H1 (cell line): Measurements from ENCODE around the gene AGER. TPM values are rescaled to one million over a fixed set of nuclear protein-coding genes. Genes with fewer than 3 reads are reported as not detected.

Source experiments
- CTCF ChIA-PET: fragments of 300-600 bp; sonication (Branson Sonifier 250); formaldehyde crosslinking; loops from one replicate; lab custom pipeline; 2021; ENCODE audit not compliant: partially characterized antibody; lab: Charles Lee
- POLR2A ChIA-PET: fragments of 300-600 bp; sonication (Branson Sonifier 250); formaldehyde crosslinking; loops from one replicate; lab custom pipeline; 2021; ENCODE audit warnings: inconsistent platforms; ENCODE audit not compliant: partially characterized antibody; lab: Charles Lee
- DNase-seq, 2 experiments: peaks; one replicate each; pipeline versions ENCODE4 v3.0.0 to v3.0.0-alpha.2; 2010 to 2022; ENCODE audit warnings: low spot score in 2 of 2, low read depth in 1 of 2, mixed read lengths in 1 of 2
- FAIRE-seq: peaks from 2 replicates; lab custom pipeline; 2011; peaks lifted over from hg19 to GRCh38; lab: Jason Lieb, UNC
- H2AFZ ChIP-seq: 2 replicates; pipeline ENCODE4 v1.8.1; 2012; ENCODE audit warnings: low read length, inconsistent platforms
- H2AK5ac ChIP-seq: 2 replicates; pipeline ENCODE4 v1.6.1; 2013; ENCODE audit warnings: low read depth, low read length
- H2BK120ac ChIP-seq: replicated peaks from 2 replicates; pipeline ENCODE3; 2013; ENCODE audit warnings: low read depth, low read length, inconsistent platforms
- H2BK12ac ChIP-seq: 2 replicates; pipeline ENCODE4 v1.6.1; 2013; ENCODE audit warnings: low read depth, low read length
- H2BK15ac ChIP-seq: 2 replicates; pipeline ENCODE4 v1.6.1; 2013; ENCODE audit warnings: low read length
- H2BK20ac ChIP-seq: 2 replicates; pipeline ENCODE4 v1.6.1; 2013; ENCODE audit warnings: low read length
- H2BK5ac ChIP-seq: 2 replicates; pipeline ENCODE4 v1.6.1; 2013; ENCODE audit warnings: low read depth, low read length
- H3K14ac ChIP-seq: 2 replicates; pipeline ENCODE4 v1.6.1; 2013; ENCODE audit warnings: inconsistent platforms; ENCODE audit not compliant: insufficient read length
- H3K18ac ChIP-seq: 2 replicates; pipeline ENCODE4 v1.6.1; 2013; ENCODE audit warnings: low read length; ENCODE audit errors: extremely low read depth
- H3K23ac ChIP-seq: 2 replicates; pipeline ENCODE4 v1.6.1; 2013; ENCODE audit warnings: inconsistent platforms; ENCODE audit not compliant: insufficient read length
- H3K23me2 ChIP-seq: 2 replicates; pipeline ENCODE4 v1.6.1; 2013; ENCODE audit warnings: low read depth, low read length
- H3K27ac ChIP-seq: 2 replicates; pipeline ENCODE4 v1.6.1; 2011; ENCODE audit warnings: low read depth, low read length, inconsistent platforms
- H3K27me3 ChIP-seq, 4 experiments: replicated peaks in 1 of 4; 1 replicate in 1 of 4; 2 replicates in 3 of 4; pipeline versions ENCODE4 v1.6.1 to v1.8.1; 2011 to 2013; ENCODE audit warnings: low read length in 3 of 4, mild to moderate bottlenecking in 3 of 4, inconsistent platforms in 2 of 4, mixed read lengths in 2 of 4, moderate library complexity in 1 of 4; ENCODE audit not compliant: control insufficient read depth in 3 of 4, insufficient read depth in 3 of 4; ENCODE audit errors: extremely low read depth in 1 of 4
- H3K36me3 ChIP-seq, 4 experiments: 2 replicates each; pipeline versions ENCODE4 v1.6.1 to v1.8.1; 2011 to 2013; ENCODE audit warnings: mild to moderate bottlenecking in 4 of 4, low read length in 3 of 4, moderate library complexity in 2 of 4, control low read depth in 1 of 4, inconsistent platforms in 1 of 4; ENCODE audit not compliant: insufficient read depth in 4 of 4, control insufficient read depth in 2 of 4
- H3K4ac ChIP-seq: replicated peaks from 2 replicates; pipeline ENCODE3; 2013; ENCODE audit warnings: low read length, low read depth, mixed read lengths, inconsistent platforms; ENCODE audit not compliant: insufficient read length
- H3K4me1 ChIP-seq, 4 experiments: replicated peaks in 1 of 4; 1 replicate in 1 of 4; 2 replicates in 3 of 4; pipeline versions ENCODE4 v1.6.1 to v1.8.1; 2011 to 2013; ENCODE audit warnings: low read length in 3 of 4, inconsistent platforms in 2 of 4, mixed read lengths in 1 of 4; ENCODE audit not compliant: insufficient read depth in 4 of 4, control insufficient read depth in 3 of 4
- H3K4me2 ChIP-seq, 2 experiments: 2 replicates each; pipeline versions ENCODE4 v1.6.1 to v1.8.1; 2011 to 2013; ENCODE audit warnings: low read depth in 2 of 2, low read length in 2 of 2, control low read depth in 1 of 2, inconsistent platforms in 1 of 2, mild to moderate bottlenecking in 1 of 2; ENCODE audit not compliant: insufficient read depth in 1 of 2
- H3K4me3 ChIP-seq, 4 experiments: fragments of 200-600, 300-600 bp in 1 of 4; sonication (generic), shearing (Covaris generic), sonication (Bioruptor Twin) in 1 of 4; 2 replicates each; pipeline versions ENCODE4 v1.5.1 to v1.8.1; 2011 to 2016; ENCODE audit warnings: low read length in 4 of 4, low read depth in 3 of 4, control low read depth in 2 of 4, inconsistent platforms in 2 of 4, mild to moderate bottlenecking in 2 of 4, mixed read lengths in 1 of 4, moderate library complexity in 1 of 4; ENCODE audit not compliant: insufficient read depth in 2 of 4; ENCODE audit errors: extremely low read depth in 1 of 4
- H3K56ac ChIP-seq: replicated peaks from 2 replicates; pipeline ENCODE3; 2013; ENCODE audit warnings: low read depth, mild to moderate bottlenecking, mixed read lengths, low read length, inconsistent platforms; ENCODE audit not compliant: insufficient read length
- H3K79me1 ChIP-seq: 2 replicates; pipeline ENCODE4 v1.6.1; 2013; ENCODE audit warnings: low read depth, low read length, control low read depth
- H3K79me2 ChIP-seq, 2 experiments: 2 replicates each; pipeline versions ENCODE4 v1.6.1 to v1.8.1; 2012 to 2013; ENCODE audit warnings: low read length in 2 of 2, mild to moderate bottlenecking in 2 of 2, inconsistent platforms in 1 of 2; ENCODE audit not compliant: insufficient read depth in 2 of 2, control insufficient read depth in 1 of 2
- H3K9ac ChIP-seq, 4 experiments: replicated peaks in 1 of 4; 1 replicate in 1 of 4; 2 replicates in 3 of 4; pipeline versions ENCODE4 v1.6.1 to v1.8.1; 2011 to 2013; ENCODE audit warnings: low read depth in 3 of 4, low read length in 3 of 4, control low read depth in 2 of 4, mild to moderate bottlenecking in 2 of 4, moderate library complexity in 2 of 4, inconsistent platforms in 1 of 4; ENCODE audit errors: extremely low read depth in 1 of 4
- H3K9me3 ChIP-seq, 2 experiments: 2 replicates each; pipeline versions ENCODE4 v1.6.1 to v1.8.1; 2012 to 2013; ENCODE audit warnings: mild to moderate bottlenecking in 2 of 2, moderate library complexity in 2 of 2, control low read depth in 1 of 2, inconsistent platforms in 1 of 2, low read depth in 1 of 2, low read length in 1 of 2, mixed read lengths in 1 of 2; ENCODE audit not compliant: insufficient read depth in 2 of 2
- H4K20me1 ChIP-seq, 2 experiments: replicated peaks in 1 of 2; 2 replicates each; pipeline versions ENCODE3 to v1.8.1; 2011 to 2013; ENCODE audit warnings: inconsistent platforms in 2 of 2, low read length in 2 of 2, mild to moderate bottlenecking in 1 of 2; ENCODE audit not compliant: insufficient read depth in 2 of 2, control insufficient read depth in 1 of 2
- H4K5ac ChIP-seq: 2 replicates; pipeline ENCODE4 v1.6.1; 2013; ENCODE audit warnings: low read length, low read depth, mixed read lengths, inconsistent platforms; ENCODE audit not compliant: insufficient read length
- H4K8ac ChIP-seq: 2 replicates; pipeline ENCODE4 v1.8.0; 2013; ENCODE audit warnings: mild to moderate bottlenecking, moderate library complexity, low read length, inconsistent platforms; ENCODE audit not compliant: insufficient read depth; ENCODE audit errors: extremely low read depth
- H4K91ac ChIP-seq: replicated peaks from 2 replicates; pipeline ENCODE3; 2013; ENCODE audit warnings: low read length, mixed read lengths, inconsistent platforms; ENCODE audit not compliant: insufficient read length
- BACH1 ChIP-seq: IDR thresholded peaks from 2 replicates; pipeline ENCODE4 v1.6.1; 2012; ENCODE audit warnings: low read length, improper control_type of control experiment
- WGBS, 2 experiments: shearing (Covaris generic) in 1 of 2; methylation state at CpG; one replicate each; pipeline versions ENCODE4 v1.1.6 to v1.1.7; 2013 to 2015; ENCODE audit warnings: low lambda C conversion rate in 2 of 2, mixed read lengths in 2 of 2, inconsistent platforms in 1 of 2, low coverage in 1 of 2, missing lambda C conversion rate in 1 of 2; ENCODE audit not compliant: insufficient replicate concordance in 2 of 2, insufficient coverage in 1 of 2, insufficient read length in 1 of 2; ENCODE audit errors: extremely low coverage in 1 of 2, missing lambda C conversion rate in 1 of 2; 5-methylcytosine and 5-hydroxymethylcytosine counted together
- polyA plus RNA-seq, 7 experiments: library from polyadenylated mRNA; depleted of rRNA in 3 of 7; stranded (reverse) in 5 of 7; unstranded in 2 of 7; fragments of >200 nt in 5 of 7; fragments of 200-250 nt in 2 of 7; gene quantifications; 1 replicate in 5 of 7; 2 replicates in 1 of 7; 4 replicates in 1 of 7; pipeline versions ENCODE4 v1.2.1 to v1.2.3, GENCODE V29; 2011 to 2013; ENCODE audit warnings: missing spikeins in 2 of 7, mixed read lengths in 2 of 7
- total RNA-seq: library from RNA; stranded (reverse); fragmentation: NEBNext Ultra II Directional; extraction: Animal tissue kit (Norgen Biotek cat#: 25700); gene quantifications from 2 replicates; pipeline ENCODE4 v1.2.1, GENCODE V29; 2021

Gene AGER
- total and polyA plus RNA-seq, 2 of the 8 experiments (the other 6 are each of a cell fraction or from before 2014, with no cell fraction given): 3.8 to 10.9 TPM

- no peaks in the 10 kb centered on the region for H3K36me3 ChIP-seq
- no peak overlapping the region for H3K4ac ChIP-seq
- no peak overlapping the region for H2AFZ ChIP-seq
- no peak overlapping the region for H2BK15ac ChIP-seq
- H4K5ac ChIP-seq: no peak overlapping the region
- DNase-seq: no peak
- H4K91ac ChIP-seq: no peak overlapping the region
- POLR2A ChIA-PET: interaction anchor here (0.7 kb wide), 1 partner anchor 71 kb away, joined by 3 read pairs; no protein-coding TSS in a partner anchor
- H3K18ac ChIP-seq: no peak overlapping the region
- H3K14ac ChIP-seq: no peak overlapping the region
- no peak overlapping the region for H2BK5ac ChIP-seq
- H3K79me2 ChIP-seq: no peaks in the 10 kb centered on the region
- H4K8ac ChIP-seq: no peak overlapping the region
- H3K27ac ChIP-seq: no peak overlapping the region
- no peak overlapping the region for H3K56ac ChIP-seq
- no peak overlapping the region for H3K4me3 ChIP-seq
- WGBS, 2 experiments: no CpG with 5 or more reads among the region's 4 CpGs
- no peaks in the 10 kb centered on the region; the same call in 1 of the 2 replicates for H3K79me1 ChIP-seq
- no peak overlapping the region for H3K23ac ChIP-seq
- H3K9ac ChIP-seq: no peak overlapping the region
- no peak overlapping the region for H3K4me2 ChIP-seq
- no peak overlapping the region for H2BK120ac ChIP-seq
- no peak overlapping the region for H2AK5ac ChIP-seq
- no peak for FAIRE-seq
- H3K9me3 ChIP-seq: no peaks in the 10 kb centered on the region
- no peaks in the 10 kb centered on the region for H3K4me1 ChIP-seq
- no peak overlapping the region for H2BK12ac ChIP-seq
- no peaks in the 10 kb centered on the region for H4K20me1 ChIP-seq
- H3K23me2 ChIP-seq: no peaks in the 10 kb centered on the region; the same call in 1 of the 2 replicates
- CTCF ChIA-PET: no interaction called here
- H3K27me3 ChIP-seq: no peaks in the 10 kb centered on the region
- no peak overlapping the region for H2BK20ac ChIP-seq
- no peak for TF ChIP-seq BACH1
These were observed 31.6 kb upstream of the AGER start for GRCh38 chr6:32215617-32216016.
